Measurements from ENCODE around the gene DENND2D.
"Not testable (repeated sequence)": the region's sequence is repeated elsewhere in the genome, so short reads cannot be mapped to it uniquely, and the experiment has no call there.

DENND2D gene

GRCh38 chr1:111221276-111221632 is 20.8 kb upstream of the DENND2D start:
- no peak for DNase-seq

- no peak for DNase-seq
Observed at GRCh38 chr1:111220302-111220890, 19.9 kb upstream of the DENND2D start.

GRCh38 chr1:111219557-111220286 is 19.3 kb upstream of the DENND2D start:
- DNase-seq: no peak

DNA sequence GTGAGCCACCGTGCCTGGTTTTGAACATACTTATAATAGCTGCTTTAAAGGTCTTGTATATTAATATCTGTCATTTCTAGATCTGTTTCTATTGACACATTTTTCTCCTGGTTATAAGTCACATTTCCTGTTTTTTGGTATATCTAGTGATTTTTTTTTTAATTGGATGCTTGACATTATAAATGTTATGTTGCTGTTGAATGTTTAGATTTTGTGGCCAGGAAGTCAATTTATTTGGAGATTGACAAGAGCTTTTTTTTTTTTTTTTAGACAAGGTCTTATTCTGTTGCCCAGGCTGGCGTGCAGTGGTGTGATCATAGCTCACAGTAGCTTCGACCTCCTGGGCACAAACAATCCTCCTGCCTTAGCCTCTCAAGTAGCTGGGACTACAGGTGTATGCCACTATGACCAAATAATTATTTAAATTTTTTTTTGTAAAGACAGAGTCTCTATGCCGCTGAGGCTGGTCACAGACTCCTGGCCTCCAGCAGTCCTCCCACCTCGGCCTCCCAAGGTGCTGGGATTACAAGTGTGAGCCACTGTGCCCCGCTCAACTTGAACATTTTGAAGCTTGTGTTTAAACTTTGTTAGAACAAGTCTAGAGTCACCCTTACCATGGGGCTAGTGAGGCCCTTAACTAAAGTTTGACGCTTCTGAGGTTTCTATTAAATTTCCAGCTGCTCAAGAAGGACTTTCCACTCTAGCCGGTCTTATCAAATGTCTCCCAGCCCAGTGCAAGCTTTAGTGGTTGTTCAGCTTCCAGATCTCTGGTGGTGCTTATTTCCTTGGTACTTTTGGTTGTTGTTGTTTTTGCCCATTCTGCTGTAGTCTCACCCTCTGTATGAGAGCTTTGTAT is 18.5 kb upstream of the DENND2D start:
- DNase-seq: no peak

- DNase-seq: no peak
Observed at GRCh38 chr1:111217183-111217910, 16.9 kb upstream of the DENND2D start.

DNA sequence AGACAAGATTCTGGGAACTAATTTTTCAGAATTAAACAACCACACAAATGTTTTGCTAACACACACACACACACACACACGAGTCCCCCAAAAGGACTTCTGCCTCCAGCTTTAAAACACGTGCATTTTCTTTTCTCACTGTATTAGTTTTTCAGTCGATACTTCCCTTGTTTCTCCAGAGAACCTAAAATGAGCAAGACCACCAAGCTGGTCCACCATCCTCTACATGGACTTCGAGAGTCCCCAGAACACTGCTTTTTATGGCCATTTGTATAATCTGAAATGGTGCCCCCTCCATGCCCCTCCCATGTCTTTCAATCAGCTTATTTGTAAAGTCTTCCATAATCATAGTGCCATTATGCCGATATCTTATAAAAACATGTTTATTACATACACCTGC is 16.3 kb upstream of the DENND2D start:
- DNase-seq: no peak

DNA sequence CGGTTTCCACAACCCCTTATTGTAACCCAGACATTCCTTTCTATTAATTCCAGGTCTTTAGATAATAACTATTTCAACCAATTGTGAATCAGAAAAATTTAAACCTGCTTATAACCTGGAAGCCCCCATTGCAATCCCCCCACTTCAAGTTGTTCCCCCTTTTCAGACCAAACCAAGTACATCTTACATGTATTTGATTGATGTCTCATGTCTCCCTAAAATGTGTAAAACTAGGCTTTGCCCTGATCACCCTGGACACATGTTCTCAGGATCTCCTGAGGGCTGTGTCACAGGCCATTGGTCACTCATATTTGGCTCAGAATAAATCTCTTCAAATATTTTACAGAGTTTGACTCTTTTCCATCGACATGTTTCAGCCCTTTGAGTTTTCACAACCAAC is 14.8 kb upstream of the DENND2D start:
- DNase-seq: not testable (repeated sequence)

DNA sequence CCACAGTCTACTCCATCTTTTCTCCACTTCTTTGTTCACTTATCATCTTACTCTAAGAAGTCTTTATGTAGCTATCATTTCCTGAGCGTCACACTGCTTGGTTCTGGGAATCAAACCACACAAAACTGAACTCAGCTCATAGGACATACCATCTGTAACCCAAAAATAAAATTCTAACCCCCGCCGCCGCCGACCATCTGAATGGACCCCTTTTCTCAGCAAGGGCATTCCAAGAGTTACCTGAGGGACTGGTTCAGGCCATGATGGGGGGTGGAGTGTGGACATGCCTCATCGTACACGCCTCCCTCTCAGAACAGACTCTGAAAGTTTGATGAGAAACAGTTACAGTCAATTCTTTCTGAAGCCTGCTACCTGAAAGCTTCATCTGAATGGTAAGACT is 14.4 kb upstream of the DENND2D start:
- no peak for DNase-seq

DNA sequence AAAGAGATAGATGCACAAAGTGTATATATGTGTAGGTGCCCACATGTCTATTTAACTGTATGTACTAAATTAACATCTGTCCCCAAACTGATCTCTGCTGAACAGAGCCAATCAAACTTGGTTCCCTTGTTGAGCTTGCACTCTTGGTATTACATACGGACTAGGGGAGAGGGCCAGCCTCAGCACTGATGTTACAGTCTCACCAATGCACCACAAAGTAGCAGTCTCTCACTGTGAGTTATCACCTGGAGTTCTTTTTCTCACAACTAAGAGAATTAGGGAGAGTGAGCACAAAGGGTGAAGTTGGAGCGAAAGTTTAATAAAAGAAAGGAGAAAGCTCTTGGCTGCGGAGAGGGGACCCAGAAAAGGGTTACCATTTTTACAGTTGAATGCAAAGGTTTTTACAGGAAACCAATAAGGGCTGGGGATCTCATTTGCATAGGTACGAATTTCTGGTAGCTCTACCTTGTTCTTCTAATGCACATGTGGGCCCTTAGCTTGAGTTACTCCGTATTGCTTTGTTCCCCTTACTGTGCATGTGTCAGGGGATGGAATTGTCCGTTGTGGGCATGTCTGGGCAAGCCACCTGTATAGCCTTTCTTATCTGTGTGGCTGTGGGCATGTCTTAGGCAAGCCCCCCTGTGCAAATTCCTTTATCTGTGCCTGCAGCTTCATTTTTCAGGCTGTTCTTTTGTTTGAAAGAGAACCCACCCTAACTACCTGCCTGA is 13.8 kb upstream of the DENND2D start:
- no peak for DNase-seq

- DNase-seq: no peak
Observed at GRCh38 chr1:111213412-111213811, 13.0 kb upstream of the DENND2D start.

- DNase-seq: no peak
Observed at GRCh38 chr1:111212634-111213335, 12.3 kb upstream of the DENND2D start.

GRCh38 chr1:111211921-111212320 is 11.5 kb upstream of the DENND2D start:
- DNase-seq: no peak

DNA sequence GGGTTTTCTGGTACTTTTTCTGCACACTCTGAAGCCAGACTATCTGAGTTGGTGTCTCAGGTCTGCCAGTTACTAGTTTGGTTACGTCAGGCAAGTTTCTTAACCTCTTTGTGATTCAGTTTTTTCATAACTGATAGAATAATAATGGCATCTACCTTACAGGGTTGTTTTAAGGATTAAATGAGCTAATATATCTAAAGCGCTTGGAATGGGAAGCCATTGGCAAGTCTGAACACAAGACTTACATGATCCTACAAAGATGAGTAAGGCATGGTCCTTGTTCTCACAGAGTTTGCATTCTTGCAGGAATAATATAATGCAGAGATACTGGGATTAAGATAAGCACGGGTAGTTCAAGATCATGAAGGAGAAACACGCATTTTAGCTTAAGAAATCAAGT is 9.2 kb upstream of the DENND2D start:
- no peak for DNase-seq

- DNase-seq: no peak
Observed at GRCh38 chr1:111208921-111209320, 8.5 kb upstream of the DENND2D start.

DNA sequence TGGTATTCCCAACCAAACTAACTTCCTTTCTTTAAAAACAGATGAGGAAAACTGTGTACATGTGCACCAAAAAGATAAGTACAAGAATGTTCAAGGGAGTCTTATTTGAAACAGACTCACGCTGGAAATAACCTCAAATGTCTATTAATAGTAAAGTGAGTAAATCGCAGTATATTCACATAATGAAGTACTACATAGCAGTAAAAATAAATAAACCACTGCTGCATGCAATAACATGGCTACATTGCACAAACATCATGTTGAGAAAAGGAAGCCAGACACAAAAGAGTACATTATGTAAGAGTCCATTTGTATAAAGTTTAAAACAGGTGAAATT is 5.2 kb upstream of the DENND2D start:
- no peak for DNase-seq

- DNase-seq: no peak
Observed at GRCh38 chr1:111204983-111205713, 4.7 kb upstream of the DENND2D start.

DNA sequence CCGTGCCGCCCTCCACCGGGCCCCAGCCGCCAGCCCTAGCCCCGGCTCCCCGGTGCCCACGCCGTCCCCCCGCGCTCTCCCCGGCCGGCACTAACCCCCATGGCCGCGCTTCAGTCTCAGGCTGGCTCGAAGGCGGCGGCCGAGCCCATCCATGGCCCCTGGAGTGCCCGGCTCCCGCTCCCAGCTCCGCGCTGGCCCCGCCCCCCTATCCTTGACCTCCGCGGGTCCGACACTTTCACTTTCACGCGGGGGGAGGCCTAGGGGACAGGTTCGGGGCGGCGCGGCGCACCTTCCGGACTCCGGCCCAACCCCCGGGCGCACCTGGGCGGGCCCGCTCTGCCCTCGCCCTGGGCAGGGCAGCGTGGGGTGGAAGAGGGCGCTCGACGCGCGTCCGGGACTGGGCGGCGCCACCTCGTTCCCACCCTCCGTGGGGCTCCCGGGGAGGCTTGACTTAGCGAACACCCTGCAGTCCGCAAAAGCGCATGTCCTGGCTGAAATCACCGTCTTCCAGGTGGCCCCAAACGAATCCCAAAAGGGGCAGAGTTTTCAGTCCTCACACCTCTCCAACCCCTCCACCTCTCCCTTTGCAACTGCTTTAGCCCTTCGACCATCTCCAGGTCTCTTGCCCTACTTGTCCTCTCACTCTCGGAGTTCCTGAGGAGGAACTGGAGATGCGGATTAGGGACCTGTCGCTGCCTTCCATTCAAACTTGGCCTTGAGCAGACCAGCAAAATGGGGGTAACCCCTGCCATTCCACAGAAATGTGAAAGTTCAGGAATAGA is 3.9 kb upstream of the DENND2D start:
- no peak for DNase-seq

GRCh38 chr1:111203681-111204200 is 3.3 kb upstream of the DENND2D start:
- DNase-seq: no peak

DNA sequence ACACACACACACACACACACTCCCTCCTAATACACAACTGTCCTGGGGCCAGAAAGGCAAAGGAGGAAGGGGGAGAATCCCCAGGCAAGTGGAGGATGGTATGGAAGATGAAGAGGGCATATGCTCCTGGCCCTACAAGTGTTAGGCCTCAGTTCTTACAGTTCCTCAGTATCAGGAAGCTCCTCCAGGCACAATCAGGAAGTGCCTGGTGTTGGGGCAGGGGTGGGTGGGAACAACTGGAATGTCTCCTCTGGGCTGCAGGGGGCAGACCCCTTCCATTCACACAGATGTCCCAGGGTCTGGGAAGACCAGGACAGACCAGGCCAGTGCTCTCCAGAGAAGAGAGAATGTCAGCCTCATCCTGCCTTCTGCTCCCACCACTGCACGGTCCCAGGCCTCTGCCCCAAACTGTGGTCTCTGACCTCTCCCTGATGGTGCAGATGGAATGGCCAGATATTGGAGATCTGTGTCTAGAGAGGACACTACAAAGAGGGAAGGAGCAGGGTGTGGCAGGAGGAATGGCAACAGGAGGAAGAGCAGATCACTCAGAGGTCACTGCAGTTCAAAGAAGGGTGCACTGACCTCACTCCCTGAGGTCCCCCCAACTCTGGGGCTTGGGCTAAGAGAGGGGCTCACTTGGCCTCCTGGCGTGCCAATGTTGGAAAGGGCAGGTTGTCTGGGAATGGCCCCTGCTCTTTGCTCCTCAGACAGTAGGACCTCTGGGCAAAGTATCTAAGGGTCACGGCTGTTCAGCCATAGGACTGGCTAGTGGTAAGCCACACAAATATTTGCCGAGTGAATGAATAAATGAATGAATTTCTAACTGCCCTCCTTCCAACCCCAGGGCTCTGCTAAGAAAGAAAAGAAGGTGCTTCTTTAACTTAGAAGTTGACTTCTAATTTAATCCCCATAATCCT is 2.5 kb upstream of the DENND2D start:
- no peak for DNase-seq

Measured in NCI-H1436 treated with DMSO at 0.1 percent for 48 hours (cell line).